NCI-H2227 (cell line): Measurements from ENCODE around the gene RAPGEF4.
"Not testable (repeated sequence)": the region's sequence is repeated elsewhere in the genome, so short reads cannot be mapped to it uniquely, and the experiment has no call there.

Source experiments
- DNase-seq: peaks from one replicate; lab custom pipeline; 2025; ENCODE audit not compliant: unreplicated experiment; lab: John Stamatoyannopoulos, UW

Gene RAPGEF4

GRCh38 chr2:173027181-173028128 lies 291.8 kb downstream of the RAPGEF4 start:
- peak; percentile 93 for DNase-seq

- DNase-seq, result no peak
Observed at GRCh38 chr2:173028141-173028540, 292.5 kb downstream of the RAPGEF4 start.

GRCh38 chr2:173028671-173029070 lies 293.0 kb downstream of the RAPGEF4 start:
- no peak for DNase-seq

- DNase-seq, result peak; percentile 38
Observed at GRCh38 chr2:173030561-173031490, 295.2 kb downstream of the RAPGEF4 start.

- no peak for DNase-seq
Observed at GRCh38 chr2:173032032-173032431, 296.4 kb downstream of the RAPGEF4 start.

- DNase-seq, result no peak
Observed at GRCh38 chr2:173033084-173033483, 297.4 kb downstream of the RAPGEF4 start.

GRCh38 chr2:173034143-173034542 lies 298.5 kb downstream of the RAPGEF4 start:
- DNase-seq, result no peak

GRCh38 chr2:173037245-173038120 lies 301.8 kb downstream of the RAPGEF4 start:
- DNase-seq, result no peak

- DNase-seq, result not testable (repeated sequence)
Observed at GRCh38 chr2:173038257-173038656, 302.6 kb downstream of the RAPGEF4 start.

- no peak for DNase-seq
Observed at GRCh38 chr2:173040729-173041128, 305.1 kb downstream of the RAPGEF4 start.

- DNase-seq, result no peak
Observed at GRCh38 chr2:173043476-173043875, 307.8 kb downstream of the RAPGEF4 start.

GRCh38 chr2:173043897-173044519 lies 308.4 kb downstream of the RAPGEF4 start:
- no peak for DNase-seq

GRCh38 chr2:173044686-173045085 lies 309.0 kb downstream of the RAPGEF4 start:
- DNase-seq, result no peak

GRCh38 chr2:173045181-173045580 lies 309.5 kb downstream of the RAPGEF4 start:
- no peak for DNase-seq

- DNase-seq, result no peak
Observed at GRCh38 chr2:173048522-173048896, 312.9 kb downstream of the RAPGEF4 start.

GRCh38 chr2:173048897-173049661 lies 313.4 kb downstream of the RAPGEF4 start:
- DNase-seq, result no peak

- no peak for DNase-seq
Observed at GRCh38 chr2:173049831-173050230, 314.2 kb downstream of the RAPGEF4 start.

GRCh38 chr2:173050684-173051083 lies 315.0 kb downstream of the RAPGEF4 start:
- no peak for DNase-seq

GRCh38 chr2:173051463-173052215 lies 316.0 kb downstream of the RAPGEF4 start:
- no peak for DNase-seq
